Glomerular endothelial cell (primary cell): ENCODE measurements around the gene LRRC15. TPM values are rescaled to one million over a fixed set of nuclear protein-coding genes. Genes with fewer than 3 reads are reported as not detected.

ENCODE experiments used
- DNase-seq: peaks from one replicate; pipeline ENCODE4 v3.0.0-alpha.2; 2011; ENCODE audit warnings: low read depth, low spot score; ENCODE audit errors: extremely low read depth
- total RNA-seq: library from RNA; depleted of rRNA; stranded (reverse); fragments of >200 nt; gene quantifications from 2 replicates; pipeline ENCODE4 v1.2.3, GENCODE V29; 2015

LRRC15 gene
- total RNA-seq, result not detected in 2 replicates

DNA sequence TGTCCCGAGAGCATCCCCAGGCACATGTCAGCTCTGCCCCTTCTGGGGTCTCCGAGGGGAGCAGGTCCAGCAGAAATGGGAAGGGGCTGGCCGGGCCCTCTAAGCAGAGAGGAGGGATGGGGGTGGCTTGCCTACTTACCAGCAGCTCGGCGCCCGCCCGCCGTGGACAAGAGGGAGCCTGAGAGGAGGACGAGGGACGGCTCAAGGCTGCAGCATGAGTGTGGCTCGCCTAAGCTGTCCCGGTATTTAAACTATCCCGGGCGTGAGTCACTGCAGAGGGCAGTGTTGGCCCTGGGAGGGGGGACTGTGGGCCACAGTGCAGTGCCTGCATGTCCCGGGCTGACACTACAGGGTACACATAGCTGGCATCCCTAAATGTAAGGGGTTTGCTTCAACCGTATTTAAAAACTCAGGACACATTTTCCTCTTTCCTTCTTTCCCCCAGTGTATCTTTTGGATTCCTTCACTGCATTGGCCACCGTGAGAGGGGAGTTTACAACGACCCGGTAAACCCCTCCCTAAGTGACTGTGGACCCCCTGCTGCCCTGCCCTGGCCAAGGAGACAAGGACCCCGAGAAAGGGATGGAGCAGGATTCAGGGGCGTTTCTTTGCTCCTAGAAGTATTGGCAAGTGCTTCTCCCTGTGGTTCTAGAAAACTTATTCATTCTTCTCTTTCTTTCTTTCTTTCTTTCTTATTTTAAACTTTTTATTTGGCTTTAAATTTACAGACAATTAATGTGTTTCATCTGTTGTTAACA, at the start of gene LRRC15:
LRRC15 (minus strand) TSS at position 222 of the 758 bp plus-strand sequence. CDS start 8,700 bp downstream, outside the sequence.
- DNase-seq, result no peak

DNA sequence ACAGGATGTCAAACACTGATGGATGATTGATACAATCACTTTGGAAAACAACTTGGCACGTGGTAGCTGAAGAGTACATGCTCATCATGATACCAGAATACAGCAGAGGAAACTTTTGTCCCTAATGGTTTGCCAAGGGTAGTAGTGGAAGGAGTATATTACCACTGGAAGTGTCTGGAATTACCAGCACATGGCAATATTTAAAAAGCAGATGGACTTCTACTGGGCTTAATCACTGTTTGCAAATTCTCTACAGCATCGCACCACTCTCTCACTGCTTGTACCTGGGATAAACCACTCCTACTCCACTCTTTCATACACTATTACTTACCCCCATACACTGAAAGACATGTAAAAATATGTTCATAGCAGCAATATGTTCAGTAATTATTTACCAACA, 49.1 kb upstream of the LRRC15 start:
- no peak for DNase-seq

DNA sequence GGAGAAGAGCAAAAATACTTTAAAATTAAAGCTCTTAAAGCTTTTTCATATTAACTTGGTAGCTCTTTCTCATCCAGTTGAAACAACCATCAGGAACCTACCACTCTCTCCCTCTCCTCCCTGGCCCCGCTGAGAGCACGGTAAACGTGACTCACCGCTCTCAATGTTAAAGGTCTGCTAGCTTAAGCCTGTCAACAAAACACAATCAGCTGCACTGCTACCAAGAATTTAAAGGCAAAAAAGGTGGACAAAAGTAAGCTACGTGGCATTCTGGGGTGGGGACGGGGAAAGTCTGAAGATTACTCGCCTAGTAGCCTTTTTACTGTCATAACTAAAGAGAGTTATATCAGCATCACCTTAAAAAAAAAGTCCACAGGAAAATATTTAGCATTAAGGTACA, 37.9 kb upstream of the LRRC15 start:
- no peak for DNase-seq

DNA sequence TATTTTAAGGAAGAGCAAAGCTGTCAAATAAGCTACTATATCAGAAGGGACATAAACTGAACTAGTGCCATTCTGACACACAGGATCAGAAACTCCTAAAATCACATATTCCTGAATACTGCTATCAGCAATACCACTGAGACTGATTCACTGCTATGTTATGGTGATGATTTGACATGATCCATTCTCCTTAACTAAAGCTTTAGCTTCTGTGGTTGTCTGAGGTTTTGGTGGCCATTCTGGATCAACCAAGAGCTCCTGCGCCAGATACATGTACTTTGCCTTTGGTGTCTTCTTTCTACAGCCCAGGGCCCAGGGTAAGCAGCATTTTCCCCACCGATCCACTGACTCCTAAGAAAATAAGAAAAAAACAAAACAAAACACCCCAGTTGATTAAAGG, 36.2 kb upstream of the LRRC15 start:
- DNase-seq, result no peak

DNA sequence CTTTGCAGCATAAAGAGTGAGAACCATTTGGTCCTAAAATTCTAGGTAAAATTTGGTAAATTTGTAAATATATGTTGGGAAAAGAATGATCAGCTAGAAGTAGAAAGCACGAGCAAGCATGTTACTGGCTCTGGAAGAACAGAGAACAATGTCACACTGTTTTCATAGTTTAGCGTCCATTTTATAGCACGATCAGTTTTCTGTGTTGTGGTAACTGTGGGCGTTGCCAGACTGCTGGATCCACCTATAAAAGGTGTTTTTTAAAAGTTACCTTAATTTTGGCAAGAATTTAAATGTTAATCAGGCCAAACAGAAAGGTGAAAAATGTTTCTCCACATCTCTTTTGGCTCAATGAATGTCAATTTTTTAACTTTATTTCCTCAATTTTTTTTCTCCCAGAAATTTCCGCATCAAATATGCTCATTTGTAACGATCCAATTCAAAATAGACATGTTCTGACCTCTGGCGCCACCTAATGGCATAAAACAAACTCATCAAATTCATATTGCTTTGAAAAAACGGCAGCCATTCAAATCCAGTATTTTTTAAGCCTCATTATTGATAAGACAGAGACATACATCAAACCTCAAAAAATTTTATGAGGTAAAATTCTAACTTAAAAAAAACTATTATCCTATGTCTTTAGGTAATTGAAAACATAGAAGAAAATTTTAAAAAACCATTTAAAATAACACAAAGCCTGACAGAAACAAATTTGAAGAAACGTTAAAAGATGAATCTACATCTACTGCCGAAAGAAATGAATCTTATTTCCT, 35.0 kb upstream of the LRRC15 start:
- DNase-seq, result no peak

DNA sequence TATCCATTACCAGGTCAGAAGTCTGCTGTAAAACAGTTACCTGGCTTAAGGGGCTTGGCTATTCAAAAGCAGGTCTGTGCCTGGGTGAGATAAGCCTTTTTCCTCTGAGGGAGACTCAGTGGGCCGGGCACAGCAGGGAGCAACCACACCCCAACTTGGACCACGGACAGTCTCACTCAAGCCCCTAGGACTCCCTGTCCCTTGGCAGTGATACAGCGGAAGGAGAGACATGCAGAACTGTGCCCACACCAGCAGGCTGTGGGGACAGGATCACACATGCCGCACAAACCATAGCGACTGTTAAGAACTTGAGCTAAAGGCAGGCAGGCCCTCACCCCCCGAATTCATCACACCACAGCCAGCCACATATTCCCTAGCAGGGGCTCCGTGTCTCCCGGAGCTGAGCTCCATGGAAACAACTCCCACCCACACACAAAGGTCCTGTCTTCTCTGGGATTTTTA, 32.4 kb upstream of the LRRC15 start:
- DNase-seq, result no peak

DNA sequence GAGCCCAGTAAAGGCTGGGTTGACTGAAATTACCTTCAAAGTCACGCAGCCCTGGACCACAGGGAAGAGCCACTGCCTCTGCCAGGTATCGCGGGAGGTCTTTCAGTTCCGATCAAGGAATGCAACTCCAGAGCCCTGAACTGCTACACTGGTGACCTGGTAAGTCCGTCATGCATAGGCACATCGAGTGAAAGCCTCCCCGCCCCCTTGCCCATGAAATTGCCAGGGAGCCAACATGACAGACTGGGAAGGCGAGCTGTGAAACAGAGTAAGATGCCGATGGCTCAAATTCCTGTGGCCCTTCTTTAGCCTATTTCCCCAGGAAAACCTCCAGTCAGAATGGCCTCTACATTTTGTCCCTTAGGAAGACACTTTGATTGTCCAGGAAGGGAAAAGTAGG, 31.8 kb upstream of the LRRC15 start:
- no peak for DNase-seq

DNA sequence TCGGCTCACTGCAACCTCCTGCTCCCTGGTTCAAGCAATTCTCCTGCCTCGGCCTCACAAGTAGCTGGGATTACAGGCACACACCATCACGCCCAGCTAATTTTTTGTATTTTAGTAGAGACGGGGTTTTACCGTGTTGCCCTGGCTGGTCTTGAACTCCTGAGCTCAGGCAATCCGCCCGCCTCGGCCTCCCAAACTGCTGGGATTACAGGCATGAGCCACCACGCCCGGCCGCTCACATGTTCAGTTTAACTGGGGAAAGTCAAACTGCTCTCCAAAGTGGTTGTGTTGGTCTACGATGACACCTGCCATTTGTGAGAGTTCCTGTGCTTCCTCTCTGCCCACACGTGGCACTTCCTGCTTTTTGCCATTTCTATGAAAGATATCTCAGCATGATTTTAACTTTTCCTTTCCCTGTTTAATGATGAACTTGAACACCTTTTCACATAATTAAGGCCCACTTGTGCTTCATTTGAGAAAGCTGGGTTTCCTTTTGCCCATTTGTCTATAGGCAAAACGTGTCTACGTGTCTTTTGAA, 30.4 kb upstream of the LRRC15 start:
- DNase-seq, result no peak

DNA sequence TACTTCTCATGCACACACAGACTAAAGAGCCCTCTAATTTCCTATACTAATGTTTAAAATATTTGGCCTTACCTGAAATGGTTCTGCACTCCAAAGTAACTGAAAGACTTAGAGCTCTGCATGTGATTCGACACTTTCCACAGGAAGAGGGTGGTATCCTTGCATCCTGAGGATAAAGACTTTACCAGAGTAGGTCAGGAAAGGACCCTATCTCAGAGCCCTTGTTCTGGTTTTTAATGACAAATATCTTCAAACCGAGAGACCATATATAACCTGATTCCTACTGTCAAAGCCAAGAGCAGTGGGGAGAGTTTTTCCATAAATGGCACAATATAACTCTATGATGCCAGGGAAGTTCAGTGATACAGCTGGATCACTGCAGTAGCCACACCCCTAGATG, 29.6 kb upstream of the LRRC15 start, which contains the start of gene GP5:
GP5 (minus strand) TSS at position 101 of the 400 bp plus-strand sequence. CDS start 984 bp downstream, outside the sequence.
- DNase-seq, result no peak

DNA sequence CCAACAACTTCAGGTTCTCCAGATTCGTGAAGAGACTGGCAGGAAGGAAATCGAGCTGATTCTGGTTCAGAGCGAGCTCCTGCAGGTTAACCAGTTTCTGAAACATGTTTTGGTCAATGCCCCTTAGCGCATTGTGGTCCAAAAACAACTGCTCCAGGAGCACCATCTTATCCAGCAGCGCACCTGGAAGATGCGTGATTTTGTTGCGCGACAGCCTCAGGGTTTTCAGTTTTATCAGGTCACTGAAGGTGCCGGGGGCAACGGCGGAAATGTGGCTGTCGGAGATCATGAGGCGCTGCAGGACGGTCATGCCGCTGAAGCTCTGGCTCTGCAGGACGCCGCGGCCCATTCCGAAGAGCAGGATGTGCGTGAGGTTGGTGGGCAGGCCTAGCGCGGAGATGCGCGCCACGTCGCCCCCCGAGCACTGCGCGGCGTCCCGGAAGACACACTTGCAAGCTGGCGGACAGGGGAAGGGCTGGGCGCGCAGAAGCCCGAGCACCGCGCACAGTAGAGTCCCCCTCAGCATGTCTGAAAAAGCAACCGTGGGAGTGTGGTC, 28.3 kb upstream of the LRRC15 start:
- no peak for DNase-seq

DNA sequence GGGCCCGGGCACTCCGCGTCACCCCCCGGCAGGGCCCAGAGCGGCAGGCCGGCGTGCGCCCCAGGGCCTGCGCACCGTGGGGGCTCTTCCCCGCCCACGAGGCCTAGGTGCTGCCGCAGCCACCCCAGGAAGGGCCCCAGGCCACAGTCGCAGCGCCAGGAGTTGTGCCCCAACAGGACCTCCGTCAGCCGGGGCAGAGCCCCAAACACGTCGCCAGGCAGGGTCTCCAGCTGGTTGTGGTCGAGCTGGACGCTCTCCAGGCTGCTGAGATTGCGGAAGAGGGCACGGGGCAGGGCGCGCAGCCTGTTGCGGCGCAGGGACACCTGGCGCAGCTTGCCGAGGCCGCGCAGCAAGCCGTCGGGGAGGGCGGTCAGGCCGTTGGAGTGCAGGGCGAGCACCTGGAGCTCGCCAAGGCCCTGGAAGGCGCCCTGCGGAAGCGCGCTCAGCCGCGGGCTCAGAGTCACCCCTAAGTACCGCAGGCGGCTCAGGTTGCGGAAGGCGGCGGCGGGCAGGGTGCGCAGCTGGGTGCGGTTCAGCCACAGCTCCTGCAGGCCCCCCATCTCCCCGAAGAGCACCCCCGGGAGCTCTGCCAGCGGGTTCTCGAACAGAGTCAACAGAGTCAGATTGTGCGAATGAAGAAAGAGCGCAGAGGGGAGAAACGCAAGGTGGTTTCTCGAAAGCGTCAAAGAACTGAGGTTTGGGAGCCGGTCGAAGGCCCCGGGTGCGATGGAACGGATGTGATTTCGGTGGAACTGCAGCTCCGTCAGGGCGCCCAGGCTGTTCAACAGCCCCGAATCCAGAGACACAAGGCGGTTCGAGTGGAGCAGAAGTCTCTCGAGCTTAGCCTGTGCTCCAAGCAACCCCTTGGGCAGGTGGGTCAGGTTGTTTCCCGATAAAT, 27.6 kb upstream of the LRRC15 start:
- no peak for DNase-seq

DNA sequence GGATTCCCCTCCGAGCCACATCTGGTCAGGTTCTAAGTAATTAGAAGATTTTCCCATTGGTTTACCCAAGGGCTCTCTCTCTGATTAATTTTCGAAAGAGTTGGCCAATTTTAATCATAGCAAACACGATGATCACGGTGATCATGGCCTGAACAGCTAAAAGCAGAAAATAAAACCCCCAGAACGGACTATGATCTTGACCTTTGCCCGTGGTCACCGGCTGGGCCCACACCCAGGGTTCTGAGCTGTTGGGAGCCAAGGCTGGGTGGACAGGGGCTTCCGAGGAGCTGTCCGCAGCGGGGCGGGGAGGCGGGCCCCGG, 27.0 kb upstream of the LRRC15 start:
- no peak for DNase-seq

DNA sequence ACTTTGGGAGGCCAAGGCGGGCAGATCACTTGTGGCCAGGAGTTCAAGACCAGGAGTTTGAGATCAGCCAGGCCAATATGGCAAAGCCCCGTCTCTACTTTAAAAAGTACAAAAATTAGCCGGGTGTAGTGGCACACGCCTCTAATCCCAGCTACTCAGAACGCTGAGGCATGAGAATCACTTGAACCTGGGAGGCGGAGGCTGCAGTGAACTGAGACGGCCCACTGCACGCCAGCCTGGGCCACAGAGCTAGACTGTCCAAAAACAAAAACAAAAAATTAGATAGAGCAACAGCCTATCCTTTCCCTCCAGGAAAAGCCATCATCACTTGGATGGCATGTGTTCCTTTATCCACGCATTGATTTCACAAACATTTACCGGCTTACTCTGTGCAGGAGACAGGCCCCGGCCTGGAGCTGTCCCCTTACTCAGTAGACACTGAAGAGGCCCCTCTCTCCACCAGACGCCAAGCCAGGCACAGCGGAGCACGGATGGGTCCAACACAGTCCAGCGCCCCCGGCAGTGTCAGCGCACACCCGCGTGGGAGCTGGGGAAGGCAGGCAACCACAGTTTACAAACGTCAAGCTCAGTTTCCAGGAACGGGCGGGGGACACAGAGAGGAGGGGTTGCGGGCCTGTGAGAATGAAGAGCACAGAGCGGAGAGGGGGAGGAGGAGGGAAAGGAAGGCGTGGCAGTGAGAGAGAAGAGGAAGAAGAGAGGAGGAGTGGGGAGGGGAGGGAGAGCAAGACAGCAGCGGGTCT, 26.4 kb upstream of the LRRC15 start:
- DNase-seq, result no peak

DNA sequence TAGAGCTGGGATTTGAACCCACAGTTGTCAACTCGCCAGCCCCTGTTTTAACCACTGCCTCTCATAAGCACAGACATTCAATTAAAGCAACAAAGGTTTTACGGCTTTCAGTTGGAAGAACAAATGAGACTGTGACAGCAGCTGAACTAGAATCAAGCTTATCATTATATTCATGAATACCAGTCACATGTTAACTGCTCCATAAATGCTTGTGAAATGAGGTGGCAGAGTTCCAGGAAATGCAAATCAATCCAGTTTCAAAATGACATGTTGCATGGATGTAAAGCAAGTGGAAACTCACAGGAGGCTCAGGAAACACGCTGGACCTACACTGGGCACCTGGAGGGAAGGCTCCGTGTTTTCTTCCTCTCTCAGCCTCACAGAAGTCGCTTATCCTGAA, 25.7 kb upstream of the LRRC15 start:
- DNase-seq, result no peak

DNA sequence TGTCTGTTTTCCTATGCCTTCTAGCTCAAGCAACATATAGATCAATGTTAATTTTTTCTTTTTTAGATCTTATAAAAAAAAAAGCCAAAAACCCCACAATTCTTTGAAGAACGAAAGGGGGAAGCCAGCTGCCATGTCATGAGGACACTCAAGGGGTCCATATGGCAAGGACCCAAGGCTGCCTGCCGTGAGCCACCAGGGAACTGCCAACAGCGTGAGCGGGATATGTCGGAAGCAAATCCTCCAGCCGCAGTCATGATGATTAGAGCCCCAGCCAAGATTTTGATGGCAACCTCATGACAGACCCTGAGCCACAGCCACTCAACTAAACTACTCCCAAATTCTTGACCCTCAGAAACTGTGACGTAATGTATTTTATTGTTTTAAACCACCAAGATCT, 23.0 kb upstream of the LRRC15 start:
- DNase-seq, result no peak

DNA sequence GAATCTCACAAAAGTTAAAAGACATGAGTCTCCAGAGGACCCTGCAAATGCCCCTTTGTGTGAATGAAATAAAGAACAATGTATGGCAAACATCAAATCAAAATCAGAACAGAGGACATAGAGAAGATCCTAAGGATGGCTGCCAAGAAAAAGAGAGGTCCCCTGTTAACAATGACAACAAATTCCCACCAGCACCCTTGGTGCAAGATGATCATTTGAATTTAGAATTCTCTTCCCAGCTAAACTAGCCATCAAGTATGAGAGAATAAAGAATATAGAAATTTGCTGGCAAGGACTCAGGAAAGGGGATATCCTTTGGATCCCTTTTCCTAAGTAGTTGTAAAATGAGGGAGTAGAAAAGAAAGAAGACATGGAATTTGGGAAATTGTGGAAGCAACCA, 21.3 kb upstream of the LRRC15 start:
- no peak for DNase-seq

DNA sequence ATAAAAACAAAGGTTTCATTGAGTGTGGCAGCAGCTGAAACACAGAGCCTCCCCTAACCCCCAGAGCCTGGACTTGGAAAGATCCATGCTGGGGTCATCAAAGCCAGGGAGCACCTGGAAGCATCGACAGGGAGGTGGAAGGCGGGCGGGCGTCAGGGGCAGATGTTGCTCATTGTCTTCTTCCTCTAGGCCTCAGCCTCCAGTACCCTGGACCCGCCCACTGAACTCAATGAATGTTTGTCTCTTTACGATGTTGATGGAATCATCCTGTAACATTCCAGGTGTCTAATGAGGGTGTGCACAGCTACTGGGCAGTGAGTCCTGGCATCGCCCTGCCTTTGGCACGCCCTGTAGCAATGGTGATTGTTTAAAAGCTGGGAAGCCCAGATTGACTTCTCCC, 19.7 kb upstream of the LRRC15 start:
- no peak for DNase-seq

DNA sequence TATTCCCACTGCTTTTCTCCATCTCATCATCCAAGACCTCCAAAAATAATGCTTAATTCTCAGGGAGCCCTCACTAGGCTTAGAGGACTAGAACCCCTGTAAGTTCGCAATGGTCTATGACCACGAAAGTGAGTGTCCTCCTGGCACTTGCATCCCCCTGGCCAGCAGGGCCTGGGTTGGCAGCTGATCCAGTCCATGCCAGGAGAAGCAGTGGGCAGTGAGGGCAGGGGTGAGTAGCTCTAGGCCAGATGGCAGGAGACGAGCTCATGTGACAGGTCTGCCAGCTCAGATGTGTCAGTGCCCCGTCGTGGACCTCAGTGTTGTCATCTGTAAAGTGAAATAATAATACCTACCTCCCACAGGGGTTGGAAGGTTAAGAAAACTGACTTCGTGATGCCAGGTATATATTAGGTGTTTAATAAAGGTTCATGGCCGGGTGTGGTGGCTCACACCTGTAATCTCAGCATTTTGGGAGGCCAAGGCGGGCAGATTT, 18.4 kb upstream of the LRRC15 start:
- no peak for DNase-seq

DNA sequence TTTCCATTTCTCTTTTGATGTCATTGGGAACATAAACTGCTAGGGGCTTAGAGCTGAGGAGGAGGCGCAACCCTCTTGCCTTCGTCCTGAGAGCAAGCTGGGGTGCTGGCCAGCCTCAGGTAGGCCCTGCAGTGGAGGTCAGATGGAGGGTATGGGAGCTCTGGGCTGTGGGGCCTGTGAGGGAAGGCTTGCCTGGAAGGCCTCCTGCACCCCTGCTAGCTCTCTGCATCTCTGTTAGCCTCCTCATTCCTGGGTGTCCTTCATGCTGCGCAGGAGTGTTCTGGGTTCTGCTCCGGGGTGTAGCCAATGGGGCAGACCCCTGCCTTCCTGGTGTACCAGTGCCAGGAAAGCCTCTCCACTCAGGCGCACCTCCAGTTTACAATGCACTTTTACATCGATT, 17.7 kb upstream of the LRRC15 start:
- no peak for DNase-seq

DNA sequence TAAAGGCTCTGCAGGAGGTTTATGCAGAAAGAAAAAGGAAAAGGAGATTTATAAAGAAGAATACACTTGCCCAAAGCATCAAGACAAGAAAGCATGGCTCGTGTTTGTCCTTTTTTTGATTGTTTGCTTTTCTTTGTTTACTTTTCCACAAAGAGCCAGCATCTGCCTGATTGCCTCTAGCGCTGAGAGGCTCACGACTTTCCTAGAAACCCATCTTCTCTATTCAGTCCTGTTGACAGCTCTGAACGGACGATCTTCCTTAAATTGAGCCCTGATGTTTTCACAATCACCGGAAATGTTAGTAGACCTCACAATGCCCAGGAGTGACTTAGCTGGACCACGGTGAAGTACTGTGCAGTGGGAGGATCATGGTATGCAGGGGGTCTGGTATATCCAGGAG, 17.1 kb upstream of the LRRC15 start:
- no peak for DNase-seq
